GM21576 (cell line): ENCODE data around the gene VPS26A.
A peak's percentile ranks its signal among the peaks of the same experiment; 100 is the strongest.
"Not testable (repeated sequence)": the region's sequence is repeated elsewhere in the genome, so short reads cannot be mapped to it uniquely, and the experiment has no call there.

Experiments used
- ATAC-seq: cut with Tn5 transposase; IDR thresholded peaks from one replicate; pipeline ENCODE4 v1.9.1; 2021; ENCODE audit warnings: mild to moderate bottlenecking, moderate library complexity; ENCODE audit not compliant: unreplicated experiment

VPS26A gene

GRCh38 chr10:69102440-69102839 lies 21.5 kb upstream of the VPS26A start:
- no peak for ATAC-seq

DNA sequence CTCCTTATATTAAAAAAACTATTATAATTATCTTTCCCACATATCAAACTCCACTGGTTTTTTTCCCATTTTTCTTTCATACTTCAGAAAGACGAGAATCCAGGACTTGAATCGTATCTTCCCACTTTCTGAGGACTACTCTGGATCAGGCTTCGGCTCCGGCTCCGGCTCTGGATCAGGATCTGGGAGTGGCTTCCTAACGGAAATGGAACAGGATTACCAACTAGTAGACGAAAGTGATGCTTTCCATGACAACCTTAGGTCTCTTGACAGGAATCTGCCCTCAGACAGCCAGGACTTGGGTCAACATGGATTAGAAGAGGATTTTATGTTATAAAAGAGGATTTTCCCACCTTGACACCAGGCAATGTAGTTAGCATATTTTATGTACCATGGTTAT lies 20.2 kb upstream of the VPS26A start:
- ATAC-seq = no peak

DNA sequence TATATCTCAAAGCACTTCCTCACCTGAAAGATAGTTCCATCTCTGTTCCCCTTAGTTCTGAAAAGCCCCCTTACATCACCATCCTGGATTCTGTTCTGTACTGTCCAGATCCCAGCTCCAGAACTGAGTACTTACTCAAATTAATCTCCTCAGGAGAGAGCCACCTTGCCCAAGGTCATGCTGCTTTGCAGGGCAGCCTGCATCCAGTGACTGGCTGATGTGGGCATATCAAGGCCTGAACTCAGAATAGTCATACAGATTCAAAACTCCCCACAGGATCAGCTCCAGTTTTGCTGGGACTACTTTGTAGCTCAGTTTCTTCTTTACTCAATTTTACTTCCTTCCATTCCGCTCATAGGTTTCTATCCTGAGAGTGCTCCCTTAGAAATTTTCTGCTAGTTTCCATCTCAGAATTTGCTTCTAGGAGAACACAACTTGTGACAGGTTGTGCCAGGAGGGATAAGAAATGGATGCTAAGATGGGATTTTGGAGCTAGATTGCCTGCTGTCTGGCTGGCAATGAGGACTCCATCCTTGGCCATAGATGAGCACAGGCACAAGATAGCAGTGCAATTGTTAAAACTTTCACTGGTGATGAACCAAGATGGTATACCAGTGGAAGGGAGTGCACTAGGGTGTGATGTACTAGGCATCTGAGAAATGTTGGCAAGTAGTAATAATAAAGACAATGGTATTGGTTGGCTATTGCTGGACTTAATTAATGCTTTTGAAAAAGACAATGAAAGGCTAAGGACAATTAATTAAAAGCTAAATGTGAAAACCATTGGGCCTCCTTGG lies 18.8 kb upstream of the VPS26A start:
- ATAC-seq = no peak

DNA sequence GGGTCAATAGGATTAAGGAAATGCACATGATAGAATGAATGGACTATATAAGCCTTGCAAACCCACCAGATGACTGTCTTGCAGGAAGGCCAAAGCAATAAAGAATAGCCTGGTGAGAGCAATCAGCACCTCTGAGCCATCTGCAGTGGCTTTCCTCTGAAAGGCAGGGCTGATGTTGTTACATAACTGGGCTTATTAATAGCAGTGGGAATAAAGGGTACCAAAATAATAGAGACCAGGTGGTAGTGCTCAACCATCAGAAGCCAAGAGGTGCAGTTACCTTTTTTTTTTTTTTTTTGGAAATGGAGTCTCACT lies 16.8 kb upstream of the VPS26A start:
- ATAC-seq = no peak

GRCh38 chr10:69107699-69108098 lies 16.3 kb upstream of the VPS26A start:
- no peak for ATAC-seq

- ATAC-seq = no peak
These were observed 4.1 kb upstream of the VPS26A start for GRCh38 chr10:69119896-69120295.

GRCh38 chr10:69123306-69123746 lies 652 bp upstream of the VPS26A start:
- peak; percentile 56 for ATAC-seq

DNA sequence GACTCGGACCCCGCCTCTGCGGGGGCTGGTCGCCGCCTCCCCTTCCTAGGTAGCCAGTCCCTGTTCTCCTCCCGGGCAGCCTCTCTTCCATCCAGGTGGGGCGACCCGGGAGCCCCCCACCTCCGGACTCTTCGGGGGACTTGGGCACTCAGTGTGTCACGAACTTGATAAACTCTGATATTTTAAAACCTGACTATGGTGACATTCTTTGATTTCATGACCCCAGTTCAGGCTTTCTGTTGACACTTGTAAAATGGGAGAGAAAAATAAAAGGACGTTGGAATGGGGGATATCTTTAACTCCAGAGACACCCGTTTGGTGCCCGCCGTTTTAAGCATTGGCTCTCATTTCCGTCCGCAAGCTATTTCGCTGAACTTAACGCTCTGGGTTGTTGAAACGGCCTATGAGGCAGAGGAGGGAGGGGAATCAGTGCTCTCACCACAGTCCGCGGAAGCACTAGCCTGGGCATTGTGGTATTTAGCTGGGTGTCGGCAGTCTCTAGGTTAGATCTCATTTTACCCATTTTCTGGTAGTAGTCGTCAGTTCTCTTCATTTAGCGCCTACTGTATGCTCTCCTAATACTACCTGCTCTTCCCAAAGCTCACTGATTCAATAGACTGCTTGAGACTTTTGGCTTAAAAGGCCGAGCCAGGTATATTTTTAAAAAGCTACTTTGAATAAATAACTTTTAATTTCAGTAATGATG lies 738 bp downstream of the VPS26A start:
- peak; percentile 21 for ATAC-seq

GRCh38 chr10:69125554-69125953 lies 1.6 kb downstream of the VPS26A start:
- ATAC-seq = no peak

DNA sequence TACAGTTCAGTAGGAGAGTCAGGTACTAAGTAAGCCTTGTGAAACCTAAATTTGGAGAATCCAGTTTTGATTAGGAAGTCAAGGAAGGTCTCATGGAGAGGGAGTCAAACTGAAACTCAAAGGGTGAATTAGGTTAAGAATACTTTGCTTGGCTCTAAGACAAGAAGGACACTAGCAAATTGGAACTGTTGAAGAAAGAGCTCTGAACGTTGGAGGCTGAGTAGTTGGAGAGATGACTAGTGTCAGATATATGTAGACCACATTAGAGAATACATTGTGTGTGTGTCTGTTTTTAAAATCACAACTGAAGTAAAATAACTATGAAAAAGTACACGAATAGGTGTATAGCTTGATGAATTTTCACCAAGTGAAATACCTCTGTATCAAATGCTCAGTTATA lies 6.3 kb downstream of the VPS26A start:
- no peak for ATAC-seq

DNA sequence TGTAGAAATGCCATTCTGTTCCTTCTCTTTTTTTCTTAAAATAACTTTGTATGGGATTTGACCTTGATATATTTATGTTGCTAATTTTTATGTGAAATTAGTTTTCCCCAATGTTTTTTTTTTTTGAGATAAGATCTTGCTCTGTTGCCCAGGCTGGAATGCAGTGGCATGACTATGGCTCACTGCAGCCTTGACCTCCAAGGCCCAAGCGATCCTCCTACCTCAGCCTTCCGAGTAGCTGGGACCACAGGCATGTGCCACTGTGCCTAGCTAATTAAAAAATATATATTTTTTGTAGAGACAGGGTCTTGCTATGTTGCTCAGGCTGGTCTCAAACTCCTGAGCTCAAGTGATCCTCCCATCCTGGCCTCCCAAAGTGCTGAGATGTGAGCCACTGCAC lies 16.0 kb downstream of the VPS26A start:
- no peak for ATAC-seq

DNA sequence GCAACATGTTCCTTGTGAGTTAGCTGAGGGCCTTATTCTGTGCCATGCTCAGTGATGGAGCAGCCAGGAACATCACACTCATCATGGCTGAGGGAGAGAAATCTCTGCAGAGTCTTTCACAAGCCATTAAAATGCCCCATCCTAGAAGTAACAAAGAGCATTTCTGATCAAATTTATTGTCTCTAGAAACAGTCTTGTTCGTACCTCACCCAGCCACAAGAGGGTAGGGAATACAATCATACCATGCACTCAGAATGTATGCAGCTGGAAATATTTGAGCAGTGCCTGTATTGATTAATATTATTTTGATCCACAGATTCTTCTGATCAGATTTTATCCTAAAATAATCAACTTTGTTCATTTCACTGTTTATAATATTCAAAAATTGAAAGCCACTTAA lies 17.3 kb downstream of the VPS26A start:
- no peak for ATAC-seq

DNA sequence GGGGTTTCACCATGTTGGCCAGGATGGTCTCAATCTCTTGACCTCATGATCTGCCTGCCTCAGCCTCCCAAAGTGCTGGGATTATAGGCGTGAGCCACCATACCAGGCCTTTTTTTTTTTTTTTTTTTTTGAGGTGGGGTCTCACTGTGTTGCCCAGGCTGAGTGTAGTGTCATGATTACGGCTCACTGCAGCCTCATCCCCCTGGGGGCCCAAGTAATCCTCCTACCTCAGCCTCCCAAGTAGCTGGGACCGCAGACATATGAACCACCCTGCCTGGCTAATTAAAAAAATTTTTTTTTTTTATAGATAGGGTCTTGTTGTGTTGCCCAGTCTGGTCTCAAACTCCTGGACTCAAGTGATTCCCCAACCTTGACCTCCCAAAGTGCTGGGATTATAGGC lies 18.1 kb downstream of the VPS26A start:
- ATAC-seq = not testable (repeated sequence)

- no peak for ATAC-seq
These were observed 19.0 kb downstream of the VPS26A start for GRCh38 chr10:69142983-69143382.

DNA sequence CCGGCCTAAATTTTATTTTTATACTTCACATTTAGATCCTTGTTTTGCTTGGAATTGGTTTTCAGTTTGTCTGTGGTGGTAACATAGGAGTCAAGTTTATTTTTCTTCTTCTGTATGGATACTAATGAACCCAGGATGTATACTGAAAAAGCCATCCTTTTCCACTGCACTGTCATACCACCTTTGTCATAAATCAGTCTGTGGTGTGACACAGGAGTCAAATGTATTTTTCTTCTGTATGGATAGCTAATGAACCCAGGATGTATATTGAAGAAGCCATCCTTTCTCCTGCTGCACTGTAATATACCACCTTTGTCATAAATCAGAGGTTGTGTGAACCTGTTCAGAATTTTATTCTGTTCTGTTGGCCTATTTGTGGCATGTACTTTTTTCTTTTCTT lies 21.4 kb downstream of the VPS26A start:
- no peak for ATAC-seq

DNA sequence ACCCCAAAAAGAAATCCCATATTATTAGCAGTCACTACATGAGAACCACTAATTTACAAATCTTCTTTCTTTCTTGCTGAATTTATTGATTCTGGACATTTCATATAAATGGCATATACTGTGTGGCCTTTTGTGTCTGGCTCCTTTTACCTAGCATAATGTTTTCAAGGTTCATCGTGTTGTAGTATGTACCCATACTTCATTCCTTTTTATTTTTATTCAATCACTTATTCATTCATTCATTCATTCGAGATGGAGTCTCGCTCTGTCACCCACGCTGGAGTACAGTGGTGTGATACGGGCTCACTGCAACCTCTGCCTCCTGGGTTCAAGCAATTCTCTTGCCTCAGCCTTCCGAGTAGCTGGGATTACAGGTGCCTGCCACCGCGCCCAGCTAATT lies 21.9 kb downstream of the VPS26A start:
- ATAC-seq = no peak

DNA sequence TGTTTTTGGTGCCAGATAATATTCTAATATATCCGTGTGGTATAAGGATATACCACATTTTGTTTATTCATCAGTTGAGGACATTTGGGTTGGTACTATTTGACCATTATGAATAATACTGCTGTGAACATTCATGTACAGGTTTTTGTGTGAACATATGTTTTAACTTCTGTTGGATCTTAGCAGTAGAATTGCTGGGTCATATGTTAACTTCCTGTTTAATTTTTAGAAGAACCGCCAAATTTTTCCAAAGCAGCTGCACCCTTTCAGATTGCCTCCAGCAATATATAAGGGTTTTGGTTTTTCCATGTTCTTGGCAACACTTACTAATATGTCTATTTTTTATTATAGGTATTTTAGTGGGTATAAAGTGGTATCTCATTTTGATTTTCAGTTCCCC lies 22.8 kb downstream of the VPS26A start:
- no peak for ATAC-seq

GRCh38 chr10:69151984-69152383 lies 28.0 kb downstream of the VPS26A start:
- no peak for ATAC-seq

- ATAC-seq = no peak
These were observed 29.2 kb downstream of the VPS26A start for GRCh38 chr10:69153227-69153626.

DNA sequence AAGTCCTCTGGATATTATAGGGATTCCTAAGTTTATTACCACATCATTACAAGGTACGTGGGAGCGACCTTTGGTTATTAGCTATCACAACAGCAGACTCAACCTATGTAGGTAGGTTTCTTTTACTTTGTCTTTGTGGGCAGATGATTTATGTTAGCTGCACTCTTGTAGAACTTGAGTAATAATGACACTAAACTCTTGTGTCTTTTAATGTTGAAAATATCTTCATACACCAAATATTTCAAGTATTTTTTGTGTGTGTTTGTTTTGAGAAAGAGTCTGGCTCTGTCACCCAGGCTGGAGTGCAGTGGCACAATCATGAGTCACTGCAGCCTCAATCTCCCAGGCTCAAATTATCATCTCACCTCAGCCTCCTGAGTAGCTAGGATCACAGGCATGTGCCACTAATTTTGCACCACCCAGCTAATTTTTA lies 36.8 kb downstream of the VPS26A start:
- ATAC-seq = no peak

- no peak for ATAC-seq
These were observed 44.5 kb downstream of the VPS26A start for GRCh38 chr10:69168493-69168892.

DNA sequence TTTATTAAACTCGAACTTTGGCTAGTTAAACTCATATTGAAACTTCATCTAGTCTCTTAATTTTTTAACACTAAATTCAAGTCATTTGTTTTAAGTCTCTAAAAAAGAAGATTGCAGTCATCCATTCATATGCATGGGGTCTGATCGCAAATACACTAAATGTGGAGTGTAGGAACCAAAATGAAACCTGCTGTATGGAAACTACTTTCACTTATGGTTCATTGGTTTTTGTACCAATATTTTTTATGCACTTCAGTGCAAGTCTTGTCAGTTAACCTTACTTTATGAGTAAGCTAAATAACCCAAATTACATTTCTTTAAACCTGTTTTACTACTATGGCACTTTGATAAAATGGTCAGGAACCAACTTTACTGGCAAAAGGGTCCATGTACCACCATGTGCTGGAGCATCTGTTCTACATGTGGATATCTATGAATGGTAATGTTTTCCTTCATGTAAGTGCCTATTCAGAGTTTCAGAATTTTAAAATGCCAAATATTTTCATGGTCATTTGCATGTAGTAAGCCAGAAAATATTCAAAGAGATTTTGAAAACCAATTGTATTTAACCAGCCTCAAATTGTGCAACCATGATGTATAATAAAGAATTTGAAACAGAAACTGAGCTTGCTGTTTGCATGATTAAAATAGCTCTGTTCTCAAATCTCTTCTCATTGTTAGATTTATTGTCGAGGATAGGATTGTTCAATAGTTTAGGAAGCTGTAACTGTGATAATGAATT lies 48.4 kb downstream of the VPS26A start:
- ATAC-seq = no peak
